GM12875 (cell line): ENCODE measurements around the gene STIM1.

Experiments
- H3K4me3 ChIP-seq: one replicate; pipeline ENCODE4 v1.5.1; 2011; ENCODE audit warnings: low read depth, low read length, control low read depth
- TF ChIP-seq, protein P1 (sequence below): IDR thresholded peaks from 2 replicates; pipeline ENCODE4 v1.5.1; 2011; ENCODE audit warnings: low read depth, mild to moderate bottlenecking, control low read depth, inconsistent platforms, low read length, moderate library complexity, borderline replicate concordance; ENCODE audit not compliant: insufficient read depth

STIM1 gene

DNA sequence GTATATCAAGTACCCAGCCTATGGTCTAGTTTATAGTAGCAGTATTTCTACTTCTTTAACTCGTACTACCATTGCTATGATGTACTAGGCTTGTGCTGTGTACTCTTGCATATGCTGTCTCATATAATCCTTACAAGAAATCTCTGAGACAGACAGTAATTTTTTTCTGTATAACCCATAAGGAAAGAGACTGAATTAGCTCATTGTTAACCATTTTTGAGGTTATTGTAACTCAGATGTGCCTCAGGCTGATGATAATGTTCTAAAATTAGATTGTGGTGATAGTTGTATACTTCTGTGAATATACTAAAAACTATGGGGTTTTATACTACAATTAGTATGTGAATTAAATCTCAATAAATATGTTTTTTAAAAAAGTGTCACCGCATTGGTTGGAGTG is 127.0 kb downstream of the STIM1 start:
- TF ChIP-seq, protein P1, sequence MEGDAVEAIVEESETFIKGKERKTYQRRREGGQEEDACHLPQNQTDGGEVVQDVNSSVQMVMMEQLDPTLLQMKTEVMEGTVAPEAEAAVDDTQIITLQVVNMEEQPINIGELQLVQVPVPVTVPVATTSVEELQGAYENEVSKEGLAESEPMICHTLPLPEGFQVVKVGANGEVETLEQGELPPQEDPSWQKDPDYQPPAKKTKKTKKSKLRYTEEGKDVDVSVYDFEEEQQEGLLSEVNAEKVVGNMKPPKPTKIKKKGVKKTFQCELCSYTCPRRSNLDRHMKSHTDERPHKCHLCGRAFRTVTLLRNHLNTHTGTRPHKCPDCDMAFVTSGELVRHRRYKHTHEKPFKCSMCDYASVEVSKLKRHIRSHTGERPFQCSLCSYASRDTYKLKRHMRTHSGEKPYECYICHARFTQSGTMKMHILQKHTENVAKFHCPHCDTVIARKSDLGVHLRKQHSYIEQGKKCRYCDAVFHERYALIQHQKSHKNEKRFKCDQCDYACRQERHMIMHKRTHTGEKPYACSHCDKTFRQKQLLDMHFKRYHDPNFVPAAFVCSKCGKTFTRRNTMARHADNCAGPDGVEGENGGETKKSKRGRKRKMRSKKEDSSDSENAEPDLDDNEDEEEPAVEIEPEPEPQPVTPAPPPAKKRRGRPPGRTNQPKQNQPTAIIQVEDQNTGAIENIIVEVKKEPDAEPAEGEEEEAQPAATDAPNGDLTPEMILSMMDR: no peak
- H3K4me3 ChIP-seq: no peak overlapping the region

DNA sequence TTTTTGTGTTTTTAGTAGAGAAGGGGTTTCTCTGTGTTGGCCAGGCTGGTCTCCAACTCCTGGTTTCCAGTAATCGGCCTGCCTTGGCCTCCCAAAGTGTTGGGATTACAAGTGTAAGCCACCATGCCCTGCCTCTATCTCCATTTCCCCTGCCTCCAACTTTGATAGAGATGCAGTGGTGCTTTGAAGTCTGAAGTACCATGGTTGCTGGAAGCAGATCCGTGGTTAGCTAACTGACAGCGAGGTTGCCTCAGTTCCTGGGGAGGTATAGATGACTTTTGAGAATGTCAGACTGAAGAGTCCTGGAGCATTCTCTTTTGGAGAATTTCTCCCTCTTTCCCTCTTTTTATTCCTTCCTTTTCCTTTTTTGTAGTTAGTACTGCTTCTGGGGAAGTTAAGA is 127.6 kb downstream of the STIM1 start:
- no peak overlapping the region for H3K4me3 ChIP-seq

GRCh38 chr11:3984896-3985295 is 129.4 kb downstream of the STIM1 start:
- H3K4me3 ChIP-seq: no peak overlapping the region
- TF ChIP-seq, protein P1: 0 out of 2 replicates have a peak, but pooled peaks have one; percentile 3

More for the DNA sequence above, 127.6 kb downstream of the STIM1 start:
- TF ChIP-seq, protein P1: no peak

DNA sequence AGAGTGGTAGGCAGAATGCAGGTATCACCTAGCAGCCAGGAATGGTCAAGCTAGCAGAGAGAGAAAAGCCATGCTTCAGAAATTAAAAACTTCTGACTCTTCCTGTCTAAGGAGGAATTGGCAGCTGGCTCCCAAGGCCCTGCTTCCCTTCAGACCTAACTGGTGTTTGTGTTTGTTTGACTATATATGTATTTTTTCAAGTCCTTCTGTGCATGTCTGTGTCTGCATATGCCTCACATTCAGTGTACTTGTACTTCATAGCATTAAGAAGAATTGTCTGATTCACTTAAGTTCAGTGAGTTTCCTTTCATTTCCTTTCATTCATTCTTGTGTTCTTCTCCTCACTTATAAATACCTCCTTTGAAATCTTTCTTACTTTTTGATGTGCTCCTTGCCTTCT is 130.2 kb downstream of the STIM1 start:
- H3K4me3 ChIP-seq: no peak overlapping the region
- TF ChIP-seq, protein P1: no peak

- TF ChIP-seq, protein P1: no peak
Observed at GRCh38 chr11:3986301-3986700, 130.8 kb downstream of the STIM1 start.

GRCh38 chr11:3989276-3989920 is 133.9 kb downstream of the STIM1 start:
- TF ChIP-seq, protein P1: no peak
- no peak overlapping the region for H3K4me3 ChIP-seq

More at GRCh38 chr11:3986301-3986700, 130.8 kb downstream of the STIM1 start:
- no peak overlapping the region for H3K4me3 ChIP-seq

DNA sequence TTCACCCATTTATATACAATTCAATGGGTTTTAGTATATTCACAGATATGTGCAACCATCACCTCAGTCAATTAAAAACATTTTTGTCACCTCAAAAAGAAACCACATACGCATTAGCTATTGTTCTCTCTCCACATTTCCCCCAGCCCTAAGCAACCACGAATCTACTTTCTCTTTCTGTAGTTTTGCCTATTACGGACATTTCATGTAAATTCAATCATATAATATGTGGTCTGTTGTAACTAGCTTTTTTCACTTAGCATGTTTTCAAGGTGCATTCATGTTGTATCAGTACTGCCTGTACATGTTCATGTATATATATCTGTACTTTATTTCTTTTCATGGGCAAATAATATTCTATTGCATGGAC is 134.4 kb downstream of the STIM1 start:
- no peak overlapping the region for H3K4me3 ChIP-seq
- TF ChIP-seq, protein P1: no peak
